ENCODE data around the gene NDUFA9.
A peak's percentile ranks its signal among the peaks of the same experiment; 100 is the strongest.

The NDUFA9 gene

GRCh38 chr12:4604684-4605193 is 44.2 kb upstream of the NDUFA9 start:
- H3K27me3 ChIP-seq (ENCODE audit: insufficient read depth, low read length, poor library complexity, severe bottlenecking), result no peaks in the 10 kb centered on the region
- H3K4me3 ChIP-seq (ENCODE audit: low read length, poor library complexity, severe bottlenecking), result peak overlapping the region; percentile 87
- H3K9ac ChIP-seq (ENCODE audit: low read depth, low read length, poor library complexity, severe bottlenecking), result peak overlapping the region; percentile 82
- no peaks in the 10 kb centered on the region for H3K36me3 ChIP-seq (ENCODE audit: insufficient read depth, low read length)
- H3K4me1 ChIP-seq (ENCODE audit: insufficient read depth, low read length, poor library complexity, severe bottlenecking), result peaks cover 13% of the 10 kb centered on the region
- peak overlapping the region; percentile 93 for H2AFZ ChIP-seq (ENCODE audit: low read length)
- no peaks in the 10 kb centered on the region for H3K9me3 ChIP-seq (ENCODE audit: insufficient read depth, low read depth, low read length)
- H3F3A ChIP-seq (ENCODE audit: low read depth), result no peaks in the 10 kb centered on the region
- H3K9me2 ChIP-seq (replicated peaks; ENCODE audit: low read depth, low read length), result no peaks in the 10 kb centered on the region
- H4K20me1 ChIP-seq (ENCODE audit: insufficient read depth, low read length, poor library complexity, severe bottlenecking), result no peaks in the 10 kb centered on the region
- peak overlapping the region; percentile 57 for H3K4me2 ChIP-seq (ENCODE audit: low read depth, low read length, poor library complexity, severe bottlenecking)
- peaks cover 15% of the 10 kb centered on the region for H3K79me2 ChIP-seq (ENCODE audit: insufficient read depth, low read length)
- TF ChIP-seq CTCF (conservative IDR thresholded peaks at IDR 0.05; ENCODE audit: low read length), result peak; percentile 99
- TF ChIP-seq EZH2phosphoT487 (IDR thresholded peaks at IDR 0.05; ENCODE audit: borderline replicate concordance), result no peak

- Histone ChIP-seq H3K79me2 (ENCODE audit: insufficient read depth, low read length) (peaks cover 15% of the 10 kb centered on the region), H3K36me3 (ENCODE audit: insufficient read depth, low read length) (peaks cover 6% of the 10 kb centered on the region; the same call in 1 of the 2 replicates), H3K4me3 (ENCODE audit: low read length, poor library complexity, severe bottlenecking) (no peak overlapping the region), H3K4me2 (ENCODE audit: low read depth, low read length, poor library complexity, severe bottlenecking) (peak overlapping the region; percentile 57), H4K20me1 (ENCODE audit: insufficient read depth, low read length, poor library complexity, severe bottlenecking) (no peaks in the 10 kb centered on the region), H3K27me3 (ENCODE audit: insufficient read depth, low read length, poor library complexity, severe bottlenecking) (no peaks in the 10 kb centered on the region), H3F3A (ENCODE audit: low read depth) (no peaks in the 10 kb centered on the region), H3K4me1 (ENCODE audit: insufficient read depth, low read length, poor library complexity, severe bottlenecking) (peaks cover 13% of the 10 kb centered on the region), H3K9me3 (ENCODE audit: insufficient read depth, low read depth, low read length) (no peaks in the 10 kb centered on the region), H3K9ac (ENCODE audit: low read depth, low read length, poor library complexity, severe bottlenecking) (no peak overlapping the region), H3K9me2 (replicated peaks; ENCODE audit: low read depth, low read length) (no peaks in the 10 kb centered on the region), H2AFZ (ENCODE audit: low read length) (no peak overlapping the region)
- TF ChIP-seq CTCF (conservative IDR thresholded peaks at IDR 0.05; ENCODE audit: low read length) (no peak), EZH2phosphoT487 (IDR thresholded peaks at IDR 0.05; ENCODE audit: borderline replicate concordance) (no peak)
These were observed 41.9 kb upstream of the NDUFA9 start for GRCh38 chr12:4607056-4607455.

GRCh38 chr12:4609071-4609470 is 39.8 kb upstream of the NDUFA9 start:
- Histone ChIP-seq H3F3A (ENCODE audit: low read depth) (no peaks in the 10 kb centered on the region), H3K4me3 (ENCODE audit: low read length, poor library complexity, severe bottlenecking) (no peak overlapping the region), H3K9ac (ENCODE audit: low read depth, low read length, poor library complexity, severe bottlenecking) (no peak overlapping the region), H4K20me1 (ENCODE audit: insufficient read depth, low read length, poor library complexity, severe bottlenecking) (no peaks in the 10 kb centered on the region), H3K9me3 (ENCODE audit: insufficient read depth, low read depth, low read length) (no peaks in the 10 kb centered on the region), H3K36me3 (ENCODE audit: insufficient read depth, low read length) (peaks cover 23% of the 10 kb centered on the region; the same call in 1 of the 2 replicates), H3K9me2 (replicated peaks; ENCODE audit: low read depth, low read length) (no peaks in the 10 kb centered on the region), H3K4me2 (ENCODE audit: low read depth, low read length, poor library complexity, severe bottlenecking) (no peak overlapping the region), H2AFZ (ENCODE audit: low read length) (no peak overlapping the region), H3K79me2 (ENCODE audit: insufficient read depth, low read length) (peaks cover 15% of the 10 kb centered on the region), H3K4me1 (ENCODE audit: insufficient read depth, low read length, poor library complexity, severe bottlenecking) (peaks cover 13% of the 10 kb centered on the region), H3K27me3 (ENCODE audit: insufficient read depth, low read length, poor library complexity, severe bottlenecking) (no peaks in the 10 kb centered on the region)
- TF ChIP-seq EZH2phosphoT487 (IDR thresholded peaks at IDR 0.05; ENCODE audit: borderline replicate concordance) (no peak), CTCF (conservative IDR thresholded peaks at IDR 0.05; ENCODE audit: low read length) (no peak)

Data from Loucy (cell line).